Measurements from ENCODE around the gene TARS2.

Gene TARS2

DNA sequence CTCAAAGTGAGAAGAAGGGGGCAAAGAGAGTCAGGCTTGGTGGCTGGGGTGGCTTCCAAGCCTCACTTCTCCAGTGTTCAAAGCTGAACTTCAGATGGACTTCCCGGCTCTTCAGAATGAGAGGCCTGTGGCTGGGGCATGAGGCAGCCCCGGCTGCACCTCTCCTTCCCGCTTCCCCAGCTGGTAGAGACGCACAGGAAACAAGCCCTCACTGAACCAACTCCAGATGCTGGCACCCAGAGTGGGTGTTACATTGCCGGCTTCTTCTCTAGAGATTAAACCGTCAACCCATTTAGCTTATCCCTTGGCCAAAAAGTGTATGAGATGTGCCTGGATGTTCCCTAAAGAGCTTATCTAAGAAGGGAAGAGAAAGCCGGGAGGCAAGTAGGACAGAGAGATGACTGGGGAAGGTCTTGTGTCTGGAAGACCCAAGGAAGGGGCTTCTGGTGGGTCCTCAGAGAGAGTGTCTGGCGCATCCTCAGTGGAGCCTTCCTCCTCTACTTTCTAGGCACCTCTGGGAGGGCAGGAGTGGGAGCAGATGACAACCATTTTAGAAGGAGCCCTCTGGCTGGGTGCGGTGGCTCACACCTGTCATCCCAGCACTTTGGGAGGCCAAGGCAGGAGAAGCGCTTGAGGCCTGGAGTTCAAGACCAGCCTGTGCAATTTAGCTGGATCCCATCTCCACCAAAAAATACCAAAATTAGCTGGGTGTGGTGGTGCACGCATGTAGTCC, 64.0 kb downstream of the TARS2 start:
- Histone ChIP-seq H3K4me3 (peak overlapping the region; percentile 95), H3K27ac (peak overlapping the region; percentile 95 to 99)
- DNase-seq (ENCODE audit: low spot score): peak; percentile 79
- TF ChIP-seq, protein P1, sequence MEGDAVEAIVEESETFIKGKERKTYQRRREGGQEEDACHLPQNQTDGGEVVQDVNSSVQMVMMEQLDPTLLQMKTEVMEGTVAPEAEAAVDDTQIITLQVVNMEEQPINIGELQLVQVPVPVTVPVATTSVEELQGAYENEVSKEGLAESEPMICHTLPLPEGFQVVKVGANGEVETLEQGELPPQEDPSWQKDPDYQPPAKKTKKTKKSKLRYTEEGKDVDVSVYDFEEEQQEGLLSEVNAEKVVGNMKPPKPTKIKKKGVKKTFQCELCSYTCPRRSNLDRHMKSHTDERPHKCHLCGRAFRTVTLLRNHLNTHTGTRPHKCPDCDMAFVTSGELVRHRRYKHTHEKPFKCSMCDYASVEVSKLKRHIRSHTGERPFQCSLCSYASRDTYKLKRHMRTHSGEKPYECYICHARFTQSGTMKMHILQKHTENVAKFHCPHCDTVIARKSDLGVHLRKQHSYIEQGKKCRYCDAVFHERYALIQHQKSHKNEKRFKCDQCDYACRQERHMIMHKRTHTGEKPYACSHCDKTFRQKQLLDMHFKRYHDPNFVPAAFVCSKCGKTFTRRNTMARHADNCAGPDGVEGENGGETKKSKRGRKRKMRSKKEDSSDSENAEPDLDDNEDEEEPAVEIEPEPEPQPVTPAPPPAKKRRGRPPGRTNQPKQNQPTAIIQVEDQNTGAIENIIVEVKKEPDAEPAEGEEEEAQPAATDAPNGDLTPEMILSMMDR (IDR thresholded peaks at IDR 0.05): no peak

DNA sequence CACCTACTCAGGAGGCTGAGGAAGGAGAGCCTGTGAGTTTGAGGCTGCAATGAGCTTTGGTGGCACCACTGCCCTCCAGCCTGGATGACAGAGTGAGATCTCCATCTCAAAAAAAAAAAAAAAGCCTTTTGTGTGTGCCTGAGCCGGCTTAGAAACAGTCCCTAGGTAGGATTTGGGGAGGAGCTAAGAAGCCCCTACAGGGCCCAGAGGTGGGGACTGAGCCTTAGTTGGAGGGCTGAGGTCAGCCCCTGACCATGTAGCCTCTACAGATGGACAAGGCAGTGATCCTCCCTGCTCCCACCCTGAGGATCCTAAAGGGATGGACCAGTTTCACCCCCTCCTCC, 64.5 kb downstream of the TARS2 start:
- H3K4me3 ChIP-seq: peak overlapping the region; percentile 31
- no peak for DNase-seq (ENCODE audit: low spot score)
- peak overlapping the region; percentile 95 to 99 for H3K27ac ChIP-seq
- TF ChIP-seq, protein P1 (IDR thresholded peaks at IDR 0.05): no peak

DNA sequence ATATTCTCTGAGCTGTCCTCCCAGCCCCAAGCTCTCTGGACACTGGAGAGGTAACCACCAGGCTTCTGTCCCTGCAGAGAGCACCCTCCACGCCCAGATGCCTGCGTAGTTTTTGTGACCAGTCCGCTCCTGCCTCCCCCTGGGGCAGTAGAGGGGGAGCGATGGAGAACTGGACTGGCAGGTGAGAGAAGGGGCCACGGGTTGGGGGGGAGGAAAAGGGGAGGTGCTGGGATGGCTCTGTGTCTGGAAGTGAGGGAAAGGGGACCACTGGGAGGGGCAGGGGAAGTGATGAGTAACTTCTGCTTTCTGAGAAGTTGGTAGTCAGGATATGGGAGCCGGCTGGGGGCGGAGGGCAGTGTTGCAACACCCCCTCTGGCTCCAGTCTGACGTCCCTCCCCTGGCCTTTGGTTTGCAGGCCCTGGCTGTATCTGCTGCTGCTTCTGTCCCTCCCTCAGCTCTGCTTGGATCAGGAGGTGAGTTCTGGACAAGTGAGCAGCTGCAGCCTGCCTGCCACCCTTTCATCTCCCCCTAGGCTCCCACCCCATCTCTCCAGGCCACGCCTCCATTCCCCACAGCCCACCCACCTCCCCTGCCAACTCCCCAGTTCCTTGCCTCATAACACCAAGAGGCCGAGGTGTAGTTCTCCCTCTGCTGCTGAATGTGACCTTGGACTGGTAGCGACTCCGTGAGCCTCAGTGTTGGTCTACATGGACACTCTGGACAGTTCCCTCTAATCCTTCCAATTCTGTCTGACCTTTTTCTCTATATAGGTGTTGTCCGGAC, 65.1 kb downstream of the TARS2 start:
- DNase-seq (ENCODE audit: low spot score): peak; percentile 95
- peak overlapping the region; percentile 31 for H3K4me3 ChIP-seq
- TF ChIP-seq, protein P1 (IDR thresholded peaks at IDR 0.05): no peak
- H3K27ac ChIP-seq: peak overlapping the region; percentile 95 to 99

DNA sequence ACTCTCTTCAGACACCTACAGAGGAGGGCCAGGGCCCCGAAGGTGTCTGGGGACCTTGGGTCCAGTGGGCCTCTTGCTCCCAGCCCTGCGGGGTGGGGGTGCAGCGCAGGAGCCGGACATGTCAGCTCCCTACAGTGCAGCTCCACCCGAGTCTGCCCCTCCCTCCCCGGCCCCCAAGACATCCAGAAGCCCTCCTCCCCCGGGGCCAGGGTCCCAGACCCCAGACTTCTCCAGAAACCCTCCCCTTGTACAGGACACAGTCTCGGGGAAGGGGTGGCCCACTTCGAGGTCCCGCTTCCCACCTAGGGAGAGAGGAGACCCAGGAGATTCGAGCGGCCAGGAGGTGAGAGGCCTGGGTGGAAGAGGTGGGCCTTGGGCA, 65.7 kb downstream of the TARS2 start:
- Histone ChIP-seq H3K4me3 (peak overlapping the region; percentile 31), H3K27ac (peak overlapping the region; percentile 95 to 99)
- DNase-seq (ENCODE audit: low spot score): peak; percentile 81
- TF ChIP-seq, protein P1 (IDR thresholded peaks at IDR 0.05): no peak

DNA sequence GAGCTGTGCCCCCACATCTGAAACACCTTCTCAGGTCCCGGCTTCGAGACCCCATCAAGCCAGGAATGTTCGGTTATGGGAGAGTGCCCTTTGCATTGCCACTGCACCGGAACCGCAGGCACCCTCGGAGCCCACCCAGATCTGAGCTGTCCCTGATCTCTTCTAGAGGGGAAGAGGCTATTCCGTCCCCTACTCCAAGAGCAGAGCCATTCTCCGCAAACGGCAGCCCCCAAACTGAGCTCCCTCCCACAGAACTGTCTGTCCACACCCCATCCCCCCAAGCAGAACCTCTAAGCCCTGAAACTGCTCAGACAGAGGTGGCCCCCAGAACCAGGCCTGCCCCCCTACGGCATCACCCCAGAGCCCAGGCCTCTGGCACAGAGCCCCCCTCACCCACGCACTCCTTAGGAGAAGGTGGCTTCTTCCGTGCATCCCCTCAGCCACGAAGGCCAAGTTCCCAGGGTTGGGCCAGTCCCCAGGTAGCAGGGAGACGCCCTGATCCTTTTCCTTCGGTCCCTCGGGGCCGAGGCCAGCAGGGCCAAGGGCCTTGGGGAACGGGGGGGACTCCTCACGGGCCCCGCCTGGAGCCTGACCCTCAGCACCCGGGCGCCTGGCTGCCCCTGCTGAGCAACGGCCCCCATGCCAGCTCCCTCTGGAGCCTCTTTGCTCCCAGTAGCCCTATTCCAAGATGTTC, 66.3 kb downstream of the TARS2 start:
- Histone ChIP-seq H3K4me3 (peak overlapping the region; percentile 31), H3K27ac (peak overlapping the region in 1 of 2 donors; percentile 99)
- peak; percentile 76 for DNase-seq (ENCODE audit: low spot score)
- TF ChIP-seq, protein P1 (IDR thresholded peaks at IDR 0.05): no peak

DNA sequence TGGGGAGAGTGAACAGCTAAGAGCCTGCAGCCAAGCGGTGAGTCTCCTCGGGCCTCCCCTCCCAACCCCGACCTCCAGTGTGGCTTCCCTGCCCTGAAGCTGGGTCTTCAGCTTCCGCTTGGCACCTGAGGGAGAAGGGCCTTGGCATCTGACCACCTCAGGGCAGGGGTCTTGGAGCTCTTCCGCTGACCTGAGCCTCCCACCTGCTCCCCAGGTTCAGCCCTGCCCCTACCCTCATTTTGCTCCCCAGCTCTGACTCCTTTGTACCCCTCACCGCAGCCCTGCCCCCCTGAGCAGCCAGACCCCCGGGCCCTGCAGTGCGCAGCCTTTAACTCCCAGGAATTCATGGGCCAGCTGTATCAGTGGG, 66.8 kb downstream of the TARS2 start:
- Histone ChIP-seq H3K4me3 (no peak overlapping the region), H3K27ac (peak overlapping the region in 1 of 2 donors; percentile 99)
- DNase-seq (ENCODE audit: low spot score): no peak
- TF ChIP-seq, protein P1 (IDR thresholded peaks at IDR 0.05): no peak
